ENCODE results near the gene DNAAF9. TPM values are rescaled to one million over a fixed set of nuclear protein-coding genes. Genes with fewer than 3 reads are reported as not detected.

DNAAF9 gene
- total RNA-seq, 4 donors from 2014 or later: 29.5 to 51.9 (median 41.4) TPM

DNA sequence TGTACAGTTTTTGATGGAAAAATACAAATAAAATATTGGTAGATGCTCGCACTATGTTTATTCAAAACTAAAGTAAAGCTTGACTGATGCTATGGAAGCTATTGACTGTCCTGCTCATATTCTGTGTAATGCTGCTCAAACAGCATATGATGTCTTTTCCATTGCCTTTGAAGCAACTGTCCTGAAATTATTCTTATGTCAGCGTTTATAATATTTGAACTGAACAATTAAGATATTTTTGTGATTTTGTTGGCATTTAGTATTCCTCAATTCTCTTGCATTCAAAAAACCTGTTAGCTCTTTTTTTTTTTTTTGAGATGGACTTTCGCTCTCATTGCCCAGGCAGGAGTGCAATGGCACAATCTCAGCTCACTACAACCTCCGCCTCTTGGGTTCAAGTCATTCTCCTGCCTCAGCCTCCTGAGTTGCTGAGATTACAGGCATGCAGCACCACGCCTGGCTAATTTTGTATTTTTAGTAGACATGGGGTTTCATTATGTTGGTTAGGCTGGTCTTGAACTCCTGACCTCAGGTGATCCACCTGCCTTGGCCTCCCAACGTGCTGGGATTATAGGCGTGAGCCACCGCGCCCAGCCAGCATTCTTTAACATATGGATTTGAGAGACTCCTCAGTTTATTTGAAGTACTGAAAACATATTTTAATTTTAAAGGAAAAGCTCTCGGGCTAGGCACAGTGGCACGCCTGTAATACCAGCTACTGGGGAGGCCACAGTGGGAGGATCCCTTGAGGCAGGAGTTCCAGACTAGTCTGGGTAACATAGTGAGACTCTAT, 5.3 kb upstream of the DNAAF9 start:
- TF ChIP-seq POLR2AphosphoS5 (IDR thresholded peaks at IDR 0.05): no peak
- no peak for TF ChIP-seq EP300 (IDR thresholded peaks at IDR 0.05)
- TF ChIP-seq, protein P1, sequence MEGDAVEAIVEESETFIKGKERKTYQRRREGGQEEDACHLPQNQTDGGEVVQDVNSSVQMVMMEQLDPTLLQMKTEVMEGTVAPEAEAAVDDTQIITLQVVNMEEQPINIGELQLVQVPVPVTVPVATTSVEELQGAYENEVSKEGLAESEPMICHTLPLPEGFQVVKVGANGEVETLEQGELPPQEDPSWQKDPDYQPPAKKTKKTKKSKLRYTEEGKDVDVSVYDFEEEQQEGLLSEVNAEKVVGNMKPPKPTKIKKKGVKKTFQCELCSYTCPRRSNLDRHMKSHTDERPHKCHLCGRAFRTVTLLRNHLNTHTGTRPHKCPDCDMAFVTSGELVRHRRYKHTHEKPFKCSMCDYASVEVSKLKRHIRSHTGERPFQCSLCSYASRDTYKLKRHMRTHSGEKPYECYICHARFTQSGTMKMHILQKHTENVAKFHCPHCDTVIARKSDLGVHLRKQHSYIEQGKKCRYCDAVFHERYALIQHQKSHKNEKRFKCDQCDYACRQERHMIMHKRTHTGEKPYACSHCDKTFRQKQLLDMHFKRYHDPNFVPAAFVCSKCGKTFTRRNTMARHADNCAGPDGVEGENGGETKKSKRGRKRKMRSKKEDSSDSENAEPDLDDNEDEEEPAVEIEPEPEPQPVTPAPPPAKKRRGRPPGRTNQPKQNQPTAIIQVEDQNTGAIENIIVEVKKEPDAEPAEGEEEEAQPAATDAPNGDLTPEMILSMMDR (IDR thresholded peaks at IDR 0.05): no peak
- Histone ChIP-seq H3K4me3 (no peak overlapping the region), H3K36me3 (no peaks in the 10 kb centered on the region), H3K4me1 (peaks cover 5 to 7% (median 6%) of the 10 kb centered on the region in 4 donors), H3K27ac (replicated peaks in 1 of 4) (no peak overlapping the region), H3K9me3 (no peaks in the 10 kb centered on the region), H3K27me3 (no peaks in the 10 kb centered on the region)
- 91% methylated on average over 11 of the region's 11 CpGs for WGBS
- DNase-seq (ENCODE audit: extremely low spot score): no peak
- intact Hi-C loops (cut with DNase I): no loop called here

DNA sequence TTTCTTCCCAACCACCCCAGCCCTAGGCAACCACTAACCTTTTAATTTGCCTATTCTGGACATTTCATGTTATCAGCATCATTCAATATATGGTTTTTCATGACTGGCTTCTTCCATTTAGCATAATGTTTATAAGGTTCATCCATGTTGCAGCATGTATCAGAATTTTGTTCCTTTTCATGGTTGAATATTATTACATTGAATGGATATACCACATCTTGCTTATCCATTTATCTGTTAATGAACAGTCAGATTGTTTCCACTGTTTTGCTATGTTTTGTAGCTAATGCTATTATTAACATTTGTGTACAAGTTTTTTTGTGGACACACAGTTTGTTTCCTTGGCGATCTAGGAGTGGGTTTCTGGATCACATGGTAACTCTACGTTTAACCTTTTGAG, 3.0 kb upstream of the DNAAF9 start:
- H3K36me3 ChIP-seq: no peaks in the 10 kb centered on the region
- H3K27ac ChIP-seq (replicated peaks in 1 of 4): no peak overlapping the region
- 93% methylated on average over 2 of the region's 2 CpGs for WGBS
- no peak for DNase-seq (ENCODE audit: extremely low spot score)
- no peak overlapping the region for H3K4me3 ChIP-seq
- no peaks in the 10 kb centered on the region for H3K27me3 ChIP-seq
- intact Hi-C loops (cut with DNase I): no loop called here
- H3K9me3 ChIP-seq: no peaks in the 10 kb centered on the region
- H3K4me1 ChIP-seq: peaks cover 12 to 21% (median 19%) of the 10 kb centered on the region in 4 donors
- TF ChIP-seq EP300 (IDR thresholded peaks at IDR 0.05): no peak
- TF ChIP-seq, protein P1 (IDR thresholded peaks at IDR 0.05): no peak
- TF ChIP-seq POLR2AphosphoS5 (IDR thresholded peaks at IDR 0.05): no peak
- no peak for TF ChIP-seq POLR2A (IDR thresholded peaks at IDR 0.05; ENCODE audit: low read depth)

DNA sequence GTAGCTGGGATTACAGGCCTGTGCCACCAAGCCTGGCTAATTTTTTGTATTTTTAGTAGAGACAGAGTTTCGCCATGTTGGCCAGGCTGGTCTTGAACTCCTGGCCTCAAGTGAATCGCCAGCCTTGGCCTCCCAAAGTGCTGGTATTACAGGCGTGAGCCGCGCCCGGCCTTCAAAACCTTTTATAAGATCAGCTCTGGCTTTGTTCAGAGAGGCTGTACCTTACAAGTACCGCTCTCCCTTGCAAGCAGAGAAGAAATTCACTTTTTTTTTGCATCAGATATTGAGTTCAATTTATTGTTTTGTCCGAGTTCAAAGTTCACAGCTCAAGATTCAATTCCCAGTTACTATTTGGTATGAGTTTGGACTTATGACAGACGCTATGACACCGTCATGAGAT, 1.9 kb upstream of the DNAAF9 start:
- peak overlapping the region; percentile 94 to 97 (median 95) for H3K27ac ChIP-seq (replicated peaks in 1 of 4)
- H3K4me1 ChIP-seq: peaks cover 15 to 31% (median 29%) of the 10 kb centered on the region in 4 donors
- TF ChIP-seq EP300 (IDR thresholded peaks at IDR 0.05): no peak
- TF ChIP-seq, protein P1 (IDR thresholded peaks at IDR 0.05): no peak
- no peak for TF ChIP-seq POLR2AphosphoS5 (IDR thresholded peaks at IDR 0.05)
- no peak for TF ChIP-seq POLR2A (IDR thresholded peaks at IDR 0.05; ENCODE audit: low read depth)
- DNase-seq (ENCODE audit: extremely low spot score): no peak
- no peaks in the 10 kb centered on the region for H3K9me3 ChIP-seq
- 99% methylated on average over 10 of the region's 10 CpGs for WGBS
- no peaks in the 10 kb centered on the region for H3K27me3 ChIP-seq
- peak overlapping the region; percentile 91 to 99 (median 96) for H3K4me3 ChIP-seq
- no peaks in the 10 kb centered on the region for H3K36me3 ChIP-seq
- intact Hi-C loops (cut with DNase I): loop anchor here (5.0 kb wide), 1 partner anchor 63 kb away; the partner anchor contains the start of gene ATRN

DNA sequence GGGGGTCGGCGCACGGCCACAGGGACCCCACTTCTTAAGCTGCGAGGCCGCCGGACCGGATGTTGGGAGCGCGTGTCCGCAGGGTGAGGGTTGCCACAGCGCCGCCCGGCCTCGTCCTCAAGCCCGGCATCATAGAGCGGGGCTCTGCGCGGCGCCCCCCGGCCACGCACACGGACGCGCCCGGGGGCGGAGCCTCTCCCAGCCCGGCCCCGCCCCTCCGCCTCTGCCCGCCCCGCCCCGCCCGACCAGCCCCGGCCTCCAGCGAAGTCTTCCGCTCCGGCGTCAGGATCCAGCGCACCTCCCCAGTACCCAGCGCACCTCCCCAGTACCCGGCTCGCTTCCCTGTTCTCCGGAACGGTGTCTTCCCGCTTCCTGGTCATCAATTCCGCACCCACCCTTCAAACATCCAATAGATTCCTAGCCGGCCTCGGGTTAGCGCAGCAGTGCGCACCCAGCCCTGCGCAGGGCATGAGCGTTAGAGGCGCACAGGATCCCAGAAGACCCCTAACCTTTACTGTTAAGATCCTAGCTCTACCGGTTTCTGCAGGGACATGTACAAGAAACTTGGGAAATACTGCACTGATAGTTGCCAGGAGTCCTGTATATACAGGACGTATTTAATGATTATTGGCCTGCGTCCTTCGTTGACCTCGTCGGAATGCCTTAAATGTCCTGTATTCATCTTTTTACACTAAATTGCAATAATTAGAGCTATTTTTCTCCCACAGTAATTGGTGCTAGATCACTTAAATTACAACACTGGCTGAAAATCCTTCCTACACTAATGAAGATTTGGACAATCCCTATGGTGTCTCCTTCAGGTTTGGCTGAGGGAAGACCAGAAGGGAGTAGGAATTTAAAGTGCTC, 535 bp upstream of the DNAAF9 start:
- WGBS: under 1% methylated on average over 21 of the region's 59 CpGs
- Histone ChIP-seq H3K27me3 (no peaks in the 10 kb centered on the region), H3K4me1 (peaks cover 15 to 33% (median 31%) of the 10 kb centered on the region in 4 donors), H3K9me3 (no peaks in the 10 kb centered on the region), H3K27ac (replicated peaks in 1 of 4) (peak overlapping the region; percentile 94 to 97 (median 95)), H3K36me3 (no peaks in the 10 kb centered on the region), H3K4me3 (peak overlapping the region; percentile 91 to 99 (median 96))
- intact Hi-C loops (cut with DNase I): loop anchor here (5.0 kb wide), 1 partner anchor 64 kb away; the partner anchor contains the start of gene ATRN
- DNase-seq (ENCODE audit: extremely low spot score): peak; percentile 94
- TF ChIP-seq POLR2A (IDR thresholded peaks at IDR 0.05; ENCODE audit: low read depth) (peak; percentile 11), POLR2AphosphoS5 (IDR thresholded peaks at IDR 0.05) (peak; percentile 42 to 79)
- TF ChIP-seq, protein P1 (IDR thresholded peaks at IDR 0.05): no peak

All from esophagus muscularis mucosa (tissue), 4 donors.